NCI-H1694 treated with DMSO at 0.1 percent for 48 hours (cell line): ENCODE data around the gene RUBCNL.
"Not testable (repeated sequence)": the region's sequence is repeated elsewhere in the genome, so short reads cannot be mapped to it uniquely, and the experiment has no call there.

ENCODE experiments used
- DNase-seq: peaks from one replicate; lab custom pipeline; 2025; lab: John Stamatoyannopoulos, UW

RUBCNL gene

DNA sequence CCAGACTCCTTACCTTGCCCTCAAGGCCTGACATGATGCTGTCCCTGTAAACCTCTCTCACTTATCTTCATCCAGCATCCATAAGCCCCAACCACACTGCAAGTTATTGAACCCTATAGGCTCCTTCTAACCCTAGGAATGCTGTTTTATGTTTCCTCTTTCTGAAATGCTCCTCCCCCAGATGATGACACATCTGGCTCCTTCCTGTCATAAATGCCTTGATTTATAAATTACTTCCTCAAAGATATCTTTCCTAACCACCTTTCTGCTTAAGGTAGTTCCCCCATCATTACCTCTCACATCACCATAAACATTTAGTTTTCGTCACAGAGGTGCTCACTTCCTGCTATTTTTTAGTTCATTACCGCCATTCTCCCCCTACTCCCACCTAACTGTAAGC is 12.3 kb downstream of the RUBCNL start:
- no peak for DNase-seq

DNA sequence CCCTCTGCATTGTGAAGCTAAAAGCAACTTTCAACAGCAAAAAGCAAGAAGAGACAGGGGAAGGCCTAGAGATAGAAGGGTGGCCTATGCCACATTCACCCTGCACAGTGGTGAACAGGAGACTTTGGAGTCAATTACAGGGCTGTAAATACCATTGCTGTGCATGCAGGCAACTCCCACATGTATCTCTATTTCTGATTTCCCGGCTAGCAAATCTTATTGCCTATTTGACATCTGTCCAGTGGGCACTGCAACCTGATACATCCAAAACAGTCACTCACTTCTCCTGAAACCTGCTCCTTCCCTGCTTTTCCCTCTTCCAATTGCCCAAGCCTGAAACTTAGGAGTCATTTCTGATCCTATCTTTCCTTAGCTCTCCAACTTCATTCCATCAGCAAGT is 13.4 kb downstream of the RUBCNL start:
- DNase-seq = no peak

DNA sequence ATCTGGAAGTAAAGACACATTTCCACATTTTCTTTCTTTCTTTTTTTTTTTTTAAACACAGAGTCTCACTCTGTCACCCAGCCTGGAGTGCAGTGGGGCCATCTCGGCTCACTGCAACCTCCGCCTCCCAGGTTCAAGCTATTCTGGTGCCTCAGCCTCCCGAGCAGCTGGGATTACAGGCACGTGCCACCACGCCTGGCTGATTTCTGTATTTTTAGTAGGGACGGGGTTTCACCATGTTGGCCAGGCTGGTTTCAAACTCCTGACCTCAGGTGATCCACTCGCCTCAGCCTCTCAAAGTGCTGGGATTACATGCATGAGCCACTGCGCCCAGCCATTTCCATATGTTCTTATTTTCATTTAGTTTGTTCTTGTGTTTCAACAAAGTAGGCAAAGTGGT is 14.1 kb downstream of the RUBCNL start:
- DNase-seq = not testable (repeated sequence)

DNA sequence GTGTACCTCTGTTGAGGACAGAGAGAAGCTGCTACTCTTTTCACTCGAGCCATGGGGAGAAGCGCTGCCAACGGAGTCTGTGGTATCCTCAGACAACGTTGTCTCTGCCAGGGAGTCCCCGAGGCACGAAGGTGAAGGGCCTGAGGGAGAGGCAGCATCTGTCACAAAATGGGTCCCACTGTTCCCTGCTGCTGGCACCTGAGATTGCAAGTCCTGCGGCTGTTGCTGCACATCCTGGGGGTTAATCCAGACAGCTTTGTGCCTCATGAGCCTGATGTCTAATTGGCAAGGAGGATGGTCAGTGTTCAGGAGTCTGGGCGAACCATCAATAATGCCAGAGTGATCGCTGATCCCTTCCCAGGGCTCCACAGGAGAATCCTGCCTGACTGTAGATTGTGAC is 15.0 kb downstream of the RUBCNL start:
- DNase-seq = no peak

DNA sequence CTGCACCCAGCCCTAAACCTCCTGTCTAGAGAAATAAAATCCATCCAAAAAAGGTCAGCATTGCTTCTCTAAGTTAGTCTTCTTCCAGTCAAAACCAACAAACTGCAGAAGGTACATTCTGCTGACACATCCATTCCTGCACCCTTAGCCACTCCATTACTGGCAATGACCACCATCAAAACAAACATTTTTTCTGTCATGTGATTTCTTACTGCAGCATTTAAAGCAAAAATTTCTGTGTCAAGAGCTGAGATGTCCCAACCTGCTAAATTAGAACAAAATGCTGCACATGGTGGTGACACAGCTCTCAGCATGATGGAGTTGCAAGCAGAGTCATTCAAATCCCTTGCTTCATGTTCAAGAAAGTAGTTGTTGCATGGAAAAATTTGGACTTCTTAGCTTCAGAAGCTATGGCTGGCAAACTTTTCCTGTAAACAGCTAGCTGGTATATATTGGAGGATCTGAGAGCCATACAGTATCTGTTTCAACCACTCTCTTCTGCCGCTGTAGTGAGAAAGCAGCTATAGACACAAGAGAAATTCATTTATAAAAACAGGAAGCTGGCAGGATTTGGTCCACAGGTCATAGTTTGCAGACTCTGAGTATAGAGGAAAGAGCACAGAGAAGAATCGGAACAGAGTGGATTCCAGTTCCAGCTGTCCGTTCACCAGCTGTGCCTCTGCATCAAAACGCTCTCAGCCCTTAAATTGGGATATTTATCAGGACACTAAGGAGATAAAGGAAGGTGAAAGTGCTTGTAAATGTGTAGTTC is 17.4 kb downstream of the RUBCNL start:
- no peak for DNase-seq

DNA sequence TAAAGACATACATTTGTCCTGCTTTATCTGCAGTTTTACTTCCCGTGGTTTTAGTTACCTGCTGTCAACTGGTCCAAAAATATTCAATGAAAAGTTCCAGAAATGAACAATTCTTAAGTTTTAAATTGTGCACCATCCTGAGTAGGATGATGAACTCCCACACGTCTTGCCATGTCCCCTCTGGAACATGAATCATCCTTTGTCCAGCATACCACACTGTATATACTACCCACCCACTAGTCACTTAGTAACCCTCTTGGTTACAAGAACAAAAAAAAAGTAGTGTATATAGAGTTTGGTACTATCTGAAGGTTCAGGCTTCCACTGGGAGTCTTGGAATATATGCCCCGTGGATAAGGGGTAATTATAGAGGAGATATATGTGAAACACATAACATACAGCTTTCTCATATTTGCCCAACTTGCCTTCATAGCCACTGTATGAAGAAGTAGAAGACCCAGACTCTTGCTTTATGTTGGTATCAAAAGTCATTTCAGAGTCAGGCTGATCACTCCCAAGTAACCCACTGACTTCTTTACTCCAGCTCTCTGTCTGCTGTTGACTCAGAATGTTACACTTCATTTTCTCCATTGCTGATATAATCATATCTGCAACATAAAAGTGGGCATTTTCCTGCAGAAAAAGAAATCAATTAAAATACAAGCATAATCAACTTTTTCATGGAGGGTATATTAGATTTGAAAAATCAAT is 19.3 kb downstream of the RUBCNL start:
- no peak for DNase-seq

DNA sequence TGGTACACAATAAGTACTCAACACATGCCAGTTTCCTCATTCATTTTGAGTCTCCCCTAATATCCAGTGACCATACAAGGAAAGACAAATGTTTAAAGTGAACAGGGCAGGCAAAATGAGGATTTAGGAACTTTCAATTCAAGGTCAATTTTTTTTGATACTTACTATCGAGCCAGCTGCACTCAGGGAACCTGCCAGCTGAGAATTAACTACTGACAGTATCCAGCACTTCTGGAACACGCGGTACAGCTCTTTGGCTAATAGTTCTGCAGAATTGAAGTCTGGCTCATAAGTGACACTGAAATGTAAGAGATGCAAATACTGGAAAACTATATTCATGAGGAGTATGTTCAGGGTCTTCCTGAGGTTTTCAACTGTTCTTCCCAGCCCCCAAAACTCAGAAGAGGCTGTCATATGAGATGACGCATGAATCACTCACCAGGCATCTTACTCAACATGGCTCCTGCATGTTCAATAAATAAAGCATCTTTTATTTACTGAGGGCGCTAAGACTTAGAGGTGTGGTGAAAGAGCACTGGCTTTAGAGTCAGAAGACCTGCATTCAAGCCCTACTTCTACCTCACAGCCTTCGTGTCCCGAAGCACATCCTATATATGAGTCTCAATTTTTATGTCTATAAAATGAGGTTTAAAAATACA is 25.6 kb downstream of the RUBCNL start:
- no peak for DNase-seq

DNA sequence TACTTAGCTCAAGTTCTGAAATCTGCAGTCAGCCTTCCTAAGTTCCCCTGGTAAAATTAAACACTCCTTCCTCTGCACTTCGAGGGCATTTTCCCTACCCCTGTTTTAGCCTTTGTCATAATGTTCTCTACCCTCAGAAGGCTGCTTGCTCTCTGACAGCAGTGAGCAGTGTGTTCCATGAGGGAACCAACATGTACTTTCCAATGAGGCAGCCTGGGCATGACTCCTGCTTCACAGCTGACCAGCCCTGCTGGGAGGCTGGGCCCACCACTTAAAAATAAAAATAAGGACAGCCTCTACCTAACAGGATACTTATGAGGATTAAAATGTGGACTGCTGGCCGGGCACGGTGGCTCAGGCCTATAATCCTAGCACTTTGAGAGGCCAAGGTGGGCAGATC is 26.4 kb downstream of the RUBCNL start:
- DNase-seq = no peak

DNA sequence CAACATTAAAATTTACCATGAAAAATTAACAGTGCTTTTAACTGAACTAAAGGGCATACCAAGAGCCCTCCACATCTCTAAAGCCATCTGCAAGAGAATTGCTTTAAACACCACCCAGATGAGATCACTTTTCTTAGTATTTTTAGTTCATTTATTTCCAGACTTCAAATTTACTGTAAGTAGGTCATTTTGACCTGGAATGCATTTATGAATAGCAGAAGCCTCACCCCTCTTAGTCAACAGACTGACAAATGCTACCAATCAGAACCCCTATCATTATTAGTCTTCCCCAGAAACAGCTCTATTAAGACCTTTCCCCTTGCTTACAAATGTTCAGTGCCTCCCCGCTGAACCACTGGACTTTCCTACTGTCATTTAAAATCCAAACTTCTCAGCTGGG is 27.3 kb downstream of the RUBCNL start:
- DNase-seq = no peak

DNA sequence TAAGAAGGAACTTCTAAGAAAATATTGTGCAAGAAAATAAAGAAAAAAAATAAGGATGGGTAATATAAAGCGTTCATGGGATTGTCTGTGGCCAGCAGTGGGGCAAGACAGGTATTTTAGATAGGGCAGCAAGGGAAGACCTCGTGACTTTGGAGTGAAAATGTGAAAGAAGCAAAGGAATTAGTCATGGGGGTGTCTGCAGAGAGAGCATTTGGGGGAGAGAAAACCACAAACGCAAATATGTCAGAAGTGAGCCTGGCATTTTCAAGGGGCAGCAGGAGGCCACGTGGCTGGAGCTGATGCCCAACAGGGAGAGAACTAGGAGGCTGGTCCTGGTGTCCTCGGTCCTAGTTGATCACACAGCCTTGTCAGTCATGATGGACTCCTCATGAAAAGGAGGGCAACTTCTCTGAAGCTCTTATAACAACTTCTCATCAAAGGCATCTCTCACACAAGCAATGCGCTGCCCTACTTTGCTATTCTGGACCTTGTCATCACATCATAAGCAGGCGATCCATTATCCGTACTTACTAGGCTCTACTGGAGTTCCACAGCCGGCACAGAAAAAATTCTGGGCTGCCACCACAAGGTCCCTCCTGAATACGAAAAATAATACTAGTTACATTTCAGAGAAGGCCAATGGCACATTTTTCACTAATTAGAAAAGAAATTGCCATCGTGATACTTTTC is 31.0 kb downstream of the RUBCNL start:
- no peak for DNase-seq

DNA sequence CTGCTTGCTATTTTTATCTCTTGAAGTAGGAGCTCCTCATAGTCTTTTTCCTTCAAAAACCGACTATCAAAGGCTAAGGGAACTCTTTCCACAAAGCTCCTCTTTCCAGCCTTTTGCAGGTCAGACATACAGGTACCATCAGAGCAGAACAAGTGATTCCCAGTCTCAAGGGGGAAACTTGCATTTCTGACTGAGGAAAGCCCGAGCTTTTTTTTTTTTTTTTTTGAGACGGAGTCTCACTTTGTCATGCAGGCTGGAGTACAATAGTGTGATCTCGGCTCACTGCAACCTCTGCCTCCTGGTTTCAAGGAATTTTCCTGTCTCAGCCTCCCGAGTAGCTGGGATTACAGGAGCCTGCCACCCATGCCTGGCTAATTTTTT is 32.0 kb downstream of the RUBCNL start:
- no peak for DNase-seq

DNA sequence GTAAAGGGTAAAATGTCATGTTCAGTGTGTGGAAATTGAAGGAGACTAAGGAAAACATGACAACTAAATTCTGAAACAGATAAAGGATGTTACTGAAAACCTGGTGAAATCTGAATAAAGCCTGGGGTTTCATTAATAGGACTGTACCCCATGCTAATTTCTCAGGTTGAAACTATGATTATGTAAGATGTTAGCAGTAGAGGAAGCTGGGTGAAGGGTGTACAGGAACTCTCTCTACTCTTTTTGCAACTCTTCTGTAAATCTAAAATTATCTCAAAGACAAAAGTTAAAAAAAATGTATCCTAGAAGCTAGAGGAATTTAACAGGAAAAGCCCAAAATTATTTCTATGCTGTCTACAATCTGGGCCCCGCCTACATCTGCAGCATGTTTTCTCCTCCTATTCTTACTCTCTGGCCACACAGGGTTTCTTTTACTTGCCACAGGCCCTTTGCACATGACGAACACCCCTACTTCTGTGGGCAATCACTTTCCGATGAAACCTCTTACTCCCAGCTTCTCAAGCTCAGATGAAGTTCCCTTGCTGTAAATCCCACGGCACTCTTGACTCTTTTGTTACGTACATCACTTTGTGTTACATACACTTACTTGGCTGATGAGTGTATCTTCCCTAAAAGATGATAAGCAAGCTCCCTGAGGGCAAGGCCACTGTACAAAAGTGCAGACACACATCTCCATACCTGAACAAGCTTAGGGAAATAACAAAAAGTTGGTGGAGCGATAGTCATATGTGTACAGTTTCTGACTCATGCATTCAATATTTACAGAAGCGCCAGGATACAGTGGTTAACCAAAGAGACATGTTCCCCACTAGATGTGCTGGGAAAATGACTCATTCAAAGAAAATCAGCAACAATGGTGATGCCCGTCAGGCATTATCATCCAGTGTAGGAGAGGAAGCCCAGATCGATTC is 32.6 kb downstream of the RUBCNL start:
- no peak for DNase-seq

DNA sequence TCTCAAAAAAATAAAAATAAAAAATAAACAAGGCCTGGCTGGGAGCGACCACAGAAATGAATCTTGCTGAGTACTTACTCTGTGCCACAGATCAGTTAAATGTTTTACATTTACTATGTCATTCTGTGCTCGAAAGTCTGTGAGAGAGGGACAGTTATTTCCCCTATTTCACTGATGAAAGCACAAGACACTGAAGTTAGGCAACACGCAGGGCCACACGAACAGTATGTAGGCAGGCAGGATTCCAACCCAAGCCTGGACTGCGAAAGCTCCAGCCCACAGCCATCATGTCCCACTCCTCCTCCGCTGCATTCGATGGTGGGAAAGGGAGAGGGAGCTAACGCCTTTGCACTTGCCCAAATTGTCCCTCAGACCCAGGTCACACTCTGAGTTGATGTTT is 34.2 kb downstream of the RUBCNL start:
- no peak for DNase-seq

DNA sequence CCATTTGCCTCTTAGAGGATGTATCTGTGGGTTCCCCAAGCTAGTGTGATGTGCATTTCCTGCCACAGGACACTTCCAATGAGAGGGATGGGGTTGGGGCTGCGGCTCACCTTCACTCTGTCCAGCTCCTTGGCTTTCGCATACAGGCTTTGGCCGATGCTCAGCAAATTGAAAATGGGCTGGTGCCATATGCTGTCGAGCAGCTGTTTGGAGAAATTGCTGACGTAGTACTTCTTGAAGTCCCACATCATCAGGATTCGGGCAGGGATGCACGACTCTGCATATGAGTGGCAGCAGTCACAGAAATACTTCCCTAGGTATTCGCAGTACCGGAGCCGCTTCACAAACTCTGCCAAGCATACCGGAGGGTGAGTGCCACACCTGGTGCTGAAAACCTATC is 37.0 kb downstream of the RUBCNL start:
- no peak for DNase-seq

DNA sequence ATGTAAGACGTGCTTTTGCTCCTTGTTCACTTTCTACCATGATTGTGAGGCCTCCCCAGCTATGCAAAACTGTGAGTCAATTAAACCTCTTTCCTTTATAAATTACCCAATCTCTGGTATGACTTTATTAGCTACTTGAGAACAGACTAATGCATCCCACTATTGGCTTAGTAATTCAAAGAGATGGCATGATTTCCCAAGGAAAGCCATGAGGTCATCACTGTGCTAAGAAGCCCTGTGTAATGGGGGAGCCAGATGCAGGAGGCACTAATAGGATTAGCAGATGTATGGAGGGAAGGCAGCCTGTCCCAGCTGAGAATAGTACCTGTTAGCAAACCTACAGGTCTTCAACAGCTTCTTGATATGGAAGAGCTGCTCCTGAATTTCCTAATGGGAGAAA is 38.1 kb downstream of the RUBCNL start:
- no peak for DNase-seq

DNA sequence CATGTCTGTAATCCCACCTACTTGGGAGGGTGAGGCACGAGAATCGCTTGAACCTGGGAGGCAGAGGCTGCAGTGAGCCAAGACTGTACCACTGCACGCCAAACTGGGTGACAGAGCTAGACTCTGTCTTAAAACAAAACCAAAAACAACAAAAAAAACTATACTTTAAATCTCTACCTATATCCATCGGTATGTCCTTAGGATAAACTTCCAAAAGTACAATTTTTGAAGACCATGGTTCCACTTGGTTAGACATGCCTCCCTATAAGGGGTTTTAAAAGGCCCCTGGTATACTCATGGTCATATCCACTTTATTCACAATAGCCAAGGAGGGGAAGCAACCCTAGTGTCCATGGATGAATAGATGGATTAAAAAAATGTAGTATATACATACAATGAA is 39.8 kb downstream of the RUBCNL start:
- no peak for DNase-seq

DNA sequence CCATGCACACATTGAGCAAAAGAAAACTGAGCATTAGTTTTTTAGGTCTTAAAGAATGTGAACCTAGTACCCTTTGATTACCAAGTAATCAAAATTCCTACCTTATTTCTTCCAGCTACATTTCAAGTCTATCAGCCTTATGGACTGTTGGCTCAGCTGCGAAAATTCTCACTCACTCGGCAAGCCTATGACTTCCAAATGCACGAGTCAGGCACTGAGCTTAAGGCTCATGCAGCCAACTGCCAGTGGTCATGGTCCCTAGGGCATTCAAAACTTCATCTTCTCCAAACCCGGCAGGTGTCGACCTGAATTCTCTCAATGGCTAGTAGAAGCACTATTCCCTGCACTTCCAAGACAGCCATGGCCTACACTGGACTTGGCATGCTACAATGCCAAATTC is 41.2 kb downstream of the RUBCNL start:
- DNase-seq = no peak

DNA sequence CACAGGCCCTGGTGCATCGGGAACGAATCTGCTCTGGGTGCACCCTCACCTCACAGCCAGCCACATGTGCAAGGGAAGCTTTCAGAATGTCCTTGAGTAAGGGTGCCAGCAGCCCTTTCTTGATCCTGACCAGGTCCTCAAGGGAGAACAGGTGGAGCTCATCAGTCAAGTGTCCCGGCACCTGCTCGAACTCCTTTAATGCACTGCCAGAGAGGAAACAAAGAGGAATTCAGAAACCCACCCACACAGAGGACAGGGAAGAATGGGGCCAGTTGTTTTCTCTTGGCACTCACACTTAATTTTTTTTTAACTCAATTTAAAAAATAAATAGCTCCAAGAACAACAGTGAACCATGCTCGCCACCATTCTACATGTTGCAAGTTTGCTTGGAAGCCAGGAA is 41.7 kb downstream of the RUBCNL start:
- no peak for DNase-seq

DNA sequence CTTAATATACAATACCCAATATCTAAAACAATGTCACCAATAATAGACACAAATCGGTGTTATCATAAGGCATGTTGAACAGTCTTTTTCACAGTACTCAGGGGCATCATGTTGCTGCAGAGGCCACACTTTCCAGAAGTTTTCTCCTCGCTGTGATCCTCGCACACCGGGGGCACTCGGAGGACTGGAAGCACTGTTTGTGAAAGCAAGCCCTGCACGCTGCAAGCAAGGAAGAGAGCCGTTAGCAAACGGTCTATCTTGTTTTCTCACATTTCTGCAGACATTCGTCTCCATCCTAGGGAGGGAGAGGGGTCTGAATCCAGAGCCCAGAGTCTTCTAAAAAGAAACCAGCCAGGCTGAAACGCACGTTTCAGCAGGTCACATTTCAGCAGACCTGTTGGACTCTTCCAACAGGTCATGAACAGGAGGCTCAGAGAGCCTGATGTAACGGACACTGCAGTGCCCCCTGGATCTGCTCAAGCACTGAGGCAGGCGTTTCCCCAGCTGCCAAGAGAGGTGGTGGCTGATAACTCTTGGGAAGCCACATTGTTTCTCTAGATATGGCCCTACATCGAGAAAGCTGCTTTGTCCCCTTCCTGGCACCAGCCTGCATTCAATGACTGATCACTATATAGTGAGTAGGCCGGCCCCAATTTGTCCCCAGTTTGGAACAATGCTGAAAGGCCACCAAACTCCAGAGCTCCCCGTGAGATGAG is 43.6 kb downstream of the RUBCNL start:
- no peak for DNase-seq

DNA sequence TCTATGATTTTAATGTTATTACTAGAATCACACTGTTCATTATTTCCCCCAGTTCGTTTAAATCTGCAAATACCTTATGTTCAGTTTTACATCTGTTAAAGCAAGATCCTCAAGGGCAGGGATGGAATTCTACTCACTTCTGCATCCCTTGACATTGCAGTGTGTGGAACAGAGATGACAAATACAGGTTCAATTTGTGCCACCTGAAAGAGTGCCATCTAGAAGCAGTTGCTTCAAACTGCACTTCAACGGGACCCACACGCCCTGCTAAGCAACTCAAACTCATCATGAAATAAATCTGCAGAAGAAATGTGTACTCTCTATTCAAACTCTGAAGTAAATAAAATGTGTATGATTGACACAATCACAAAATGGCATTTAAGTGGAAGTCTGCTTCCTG is 44.5 kb downstream of the RUBCNL start:
- DNase-seq = no peak

DNA sequence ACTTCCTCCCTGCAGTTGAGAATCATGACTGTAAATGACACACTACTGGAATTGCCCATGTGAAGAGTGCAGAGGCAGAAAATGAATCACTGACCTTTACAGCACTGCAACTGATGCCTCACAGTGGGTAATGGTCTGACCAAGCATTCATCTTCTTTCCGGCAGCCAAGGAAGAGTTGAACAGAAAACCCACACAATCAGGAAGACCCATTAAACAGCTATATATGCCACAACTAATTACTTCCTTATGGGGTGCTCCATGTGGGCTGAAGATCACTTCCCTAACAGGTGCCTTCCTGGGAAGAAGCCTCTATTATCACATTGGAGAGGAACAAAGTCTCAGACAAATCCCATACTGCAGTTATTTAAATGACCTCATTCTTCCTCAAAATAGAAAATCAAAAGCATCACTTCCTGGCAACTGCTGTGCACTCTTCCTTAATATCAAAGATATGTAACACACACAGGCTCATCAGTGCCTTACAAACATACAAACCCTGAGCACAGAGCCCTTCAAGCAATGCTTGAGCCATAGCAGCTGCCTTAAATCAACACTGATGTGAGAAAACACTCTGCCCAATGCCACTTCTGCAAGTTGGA is 45.8 kb downstream of the RUBCNL start:
- no peak for DNase-seq
